ENCODE measurements around the gene ITGB8.
"Not testable (repeated sequence)": the region's sequence is repeated elsewhere in the genome, so short reads cannot be mapped to it uniquely, and the experiment has no call there.

Gene ITGB8

GRCh38 chr7:20330239-20330927 is at the start of gene ITGB8:
ITGB8 (plus strand) TSS chr7:20330900; CDS start chr7:20331807, 907 bp downstream.
- DNase-seq (ENCODE audit: low read depth) = peak; percentile 77

DNA sequence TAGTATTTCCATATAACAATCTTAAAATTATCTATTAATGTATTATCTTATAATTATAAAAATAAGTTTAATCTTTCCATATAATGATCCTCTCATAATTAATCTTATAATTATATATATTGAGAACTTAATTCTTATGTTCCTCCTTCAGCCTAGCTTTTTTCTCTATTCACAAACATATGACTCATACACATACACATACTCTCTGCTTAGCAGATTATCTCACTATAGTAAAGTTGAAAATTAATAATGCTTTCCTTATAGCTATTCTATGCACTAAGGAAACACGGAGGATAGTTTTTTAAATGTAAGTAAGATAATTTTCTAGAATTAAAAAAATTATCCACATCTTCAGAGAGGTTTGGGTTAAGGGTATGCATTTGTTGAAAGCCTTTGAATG is 47.7 kb upstream of the ITGB8 start:
- DNase-seq (ENCODE audit: low read depth) = no peak

DNA sequence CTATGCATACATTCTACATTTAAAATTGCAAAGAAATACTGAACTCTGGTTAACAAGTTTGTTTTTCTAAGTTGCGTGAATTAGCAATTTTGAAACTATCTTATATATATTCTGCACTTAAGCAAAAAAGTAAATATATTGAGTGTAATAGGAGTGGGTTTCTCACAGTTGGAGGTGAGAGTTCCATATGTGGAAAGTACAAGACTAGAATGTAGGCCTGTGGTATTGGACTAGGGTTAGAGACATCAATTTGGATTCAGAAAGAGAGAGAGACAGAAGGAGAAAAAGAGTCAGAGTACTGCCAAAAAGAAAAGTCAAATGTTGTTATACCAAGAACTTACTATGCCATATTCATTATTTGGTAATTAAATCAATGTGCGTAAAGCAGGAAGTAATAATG is 47.3 kb upstream of the ITGB8 start:
- DNase-seq (ENCODE audit: low read depth) = no peak

GRCh38 chr7:20284003-20284770 is 46.5 kb upstream of the ITGB8 start:
- DNase-seq (ENCODE audit: low read depth) = no peak

DNA sequence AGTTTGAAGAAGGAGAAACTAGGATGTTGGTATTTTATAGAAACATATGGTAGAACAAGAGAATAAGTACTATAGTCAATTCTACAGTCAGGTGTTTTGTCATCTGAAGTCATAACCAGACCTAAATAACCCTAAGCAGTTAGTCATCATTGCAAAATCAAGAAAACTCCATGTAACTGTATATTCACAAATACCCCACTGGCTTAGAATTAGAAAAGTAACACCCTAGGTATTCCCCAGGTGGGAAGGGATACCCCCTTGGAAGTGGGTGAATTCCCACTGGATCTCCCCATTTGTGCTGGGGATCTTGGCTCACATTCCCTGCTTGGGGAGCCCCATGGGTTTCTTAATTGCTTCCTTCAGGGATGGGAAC is 45.9 kb upstream of the ITGB8 start:
- no peak for DNase-seq (ENCODE audit: low read depth)

DNA sequence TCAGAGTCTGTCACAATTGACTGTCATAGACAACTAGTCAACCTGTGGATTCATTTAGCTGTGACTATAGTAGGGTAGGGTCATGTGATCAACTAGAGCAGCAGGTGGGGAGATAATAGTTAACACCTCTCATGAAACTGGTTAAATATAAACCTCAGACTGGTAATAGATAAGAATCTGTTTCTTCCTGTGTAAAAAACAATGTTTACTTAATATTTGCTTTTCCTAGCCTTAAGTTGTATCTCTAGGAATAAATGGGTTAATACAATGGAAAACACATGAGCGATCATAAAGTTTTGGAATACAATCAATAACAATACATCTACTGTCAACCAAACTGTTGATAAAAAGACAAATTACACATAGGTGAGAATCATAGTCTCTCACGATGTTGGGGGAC is 43.4 kb upstream of the ITGB8 start:
- no peak for DNase-seq (ENCODE audit: low read depth)

- DNase-seq (ENCODE audit: low read depth) = no peak
Measured at GRCh38 chr7:20288036-20288435, 42.7 kb upstream of the ITGB8 start.

- DNase-seq (ENCODE audit: low read depth) = no peak
Measured at GRCh38 chr7:20290505-20291111, 40.1 kb upstream of the ITGB8 start.

DNA sequence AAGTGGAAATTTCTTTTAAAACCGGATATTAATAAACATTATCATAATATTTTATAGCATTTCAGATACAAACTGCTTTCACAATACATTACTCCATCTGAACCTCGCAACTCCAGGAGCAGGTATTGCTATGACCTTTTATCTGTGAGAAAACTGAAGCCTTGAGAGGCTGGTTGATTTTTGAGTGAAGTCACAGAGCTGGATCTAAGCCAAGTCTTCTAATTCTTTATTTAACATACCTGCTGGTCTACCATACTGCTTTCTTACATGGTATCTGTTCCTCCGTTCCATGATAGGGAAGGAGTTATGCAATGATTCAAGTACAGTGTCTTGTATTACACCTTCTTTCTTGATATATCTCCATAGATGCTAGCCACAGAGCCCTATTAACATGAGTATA is 37.4 kb upstream of the ITGB8 start:
- no peak for DNase-seq (ENCODE audit: low read depth)

GRCh38 chr7:20296444-20296843 is 34.3 kb upstream of the ITGB8 start:
- DNase-seq (ENCODE audit: low read depth) = no peak

DNA sequence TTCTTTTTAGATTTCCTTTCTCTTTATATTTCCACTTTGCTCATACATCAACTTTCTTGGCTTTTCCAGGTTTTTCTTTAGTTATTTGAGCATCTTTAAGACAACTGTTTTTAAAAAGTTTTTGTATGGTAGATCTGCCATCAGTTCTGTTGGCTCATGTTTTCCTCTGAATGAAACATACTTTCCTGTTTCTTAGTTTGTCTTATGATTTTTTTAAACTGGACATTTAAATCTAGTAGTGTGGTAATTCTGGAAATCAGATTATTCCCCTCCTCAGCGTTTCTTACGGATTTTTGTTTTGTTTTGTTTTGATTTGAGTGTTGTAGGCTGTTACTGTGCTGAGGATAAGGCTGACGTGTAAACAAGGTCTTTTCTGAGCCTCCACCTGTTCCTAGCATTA is 33.8 kb upstream of the ITGB8 start:
- no peak for DNase-seq (ENCODE audit: low read depth)

- DNase-seq (ENCODE audit: low read depth) = no peak
Measured at GRCh38 chr7:20298486-20298901, 32.2 kb upstream of the ITGB8 start.

DNA sequence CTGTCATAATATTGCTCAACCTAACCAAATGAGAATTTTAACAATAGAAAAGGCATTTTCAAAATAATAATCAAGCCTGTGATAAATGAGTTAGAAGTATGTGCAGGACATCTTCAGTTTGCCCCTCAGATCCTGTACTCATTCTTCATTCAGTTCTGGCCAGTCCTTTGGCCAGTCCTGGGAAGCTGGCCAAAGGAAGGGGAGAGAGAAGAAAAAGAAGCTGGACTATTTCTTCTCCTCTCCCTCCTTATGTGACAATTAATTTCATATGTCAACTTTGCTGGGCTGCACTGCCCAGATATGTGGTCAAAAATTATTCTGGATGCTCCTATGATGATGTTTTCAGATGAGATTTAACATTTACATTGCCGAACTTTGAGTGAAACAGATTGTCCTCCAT is 31.6 kb upstream of the ITGB8 start:
- peak; percentile 27 for DNase-seq (ENCODE audit: low read depth)

DNA sequence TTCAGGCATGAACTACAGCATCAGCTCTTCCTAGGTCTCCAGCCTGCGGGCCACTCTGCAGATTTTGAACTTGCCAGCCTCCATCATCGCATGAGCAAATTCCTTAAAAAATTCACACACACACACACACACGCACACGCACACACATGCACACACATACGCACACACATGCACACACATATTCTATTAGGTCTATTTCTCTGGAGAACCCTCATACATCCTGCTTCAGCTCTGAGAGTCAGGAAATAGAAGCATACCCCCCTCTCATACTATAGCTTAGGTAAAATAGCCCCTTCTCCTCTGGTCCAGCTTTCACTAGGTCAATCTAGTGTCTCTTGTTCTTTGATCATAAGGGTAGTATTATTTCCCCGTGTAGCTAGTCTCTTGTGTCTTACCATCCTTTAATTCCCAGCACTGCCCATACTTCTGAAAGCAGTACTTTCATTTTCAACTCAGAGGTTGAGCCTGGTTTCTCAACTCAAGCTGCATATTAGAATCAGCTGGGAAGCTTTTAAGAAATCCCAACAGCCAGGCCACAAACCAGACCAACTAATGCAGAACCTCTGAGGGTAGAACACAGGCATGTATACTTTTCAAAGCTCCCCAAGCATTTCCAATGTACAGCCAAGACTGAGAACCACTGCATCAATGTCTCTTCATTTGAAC is 30.9 kb upstream of the ITGB8 start:
- peak; percentile 69 for DNase-seq (ENCODE audit: low read depth)

GRCh38 chr7:20301311-20301939 is 29.3 kb upstream of the ITGB8 start:
- peak; percentile 5 for DNase-seq (ENCODE audit: low read depth)

- not testable (repeated sequence) for DNase-seq (ENCODE audit: low read depth)
Measured at GRCh38 chr7:20302300-20302699, 28.4 kb upstream of the ITGB8 start.

- no peak for DNase-seq (ENCODE audit: low read depth)
Measured at GRCh38 chr7:20302891-20303290, 27.8 kb upstream of the ITGB8 start.

DNA sequence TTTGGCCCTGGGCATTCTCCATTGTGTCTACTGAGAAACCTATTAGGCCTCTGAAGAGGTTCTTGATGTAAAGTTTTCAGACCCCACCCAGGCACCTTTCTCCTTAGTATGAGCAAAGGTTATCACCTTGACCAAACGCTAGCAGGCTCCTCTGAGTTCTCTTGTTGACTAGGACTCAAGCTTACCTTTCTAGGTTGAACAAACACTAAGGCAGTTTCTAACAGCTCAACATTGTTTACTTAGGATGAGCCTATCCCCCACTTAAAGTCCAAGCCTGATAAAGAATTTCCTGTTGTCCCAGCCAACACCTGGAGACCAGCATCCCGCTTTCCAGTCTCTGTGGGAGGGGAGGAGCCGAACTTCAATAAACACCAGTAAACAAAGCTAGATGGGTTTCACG is 26.3 kb upstream of the ITGB8 start:
- DNase-seq (ENCODE audit: low read depth) = no peak

GRCh38 chr7:20305726-20306125 is 25.0 kb upstream of the ITGB8 start:
- no peak for DNase-seq (ENCODE audit: low read depth)

DNA sequence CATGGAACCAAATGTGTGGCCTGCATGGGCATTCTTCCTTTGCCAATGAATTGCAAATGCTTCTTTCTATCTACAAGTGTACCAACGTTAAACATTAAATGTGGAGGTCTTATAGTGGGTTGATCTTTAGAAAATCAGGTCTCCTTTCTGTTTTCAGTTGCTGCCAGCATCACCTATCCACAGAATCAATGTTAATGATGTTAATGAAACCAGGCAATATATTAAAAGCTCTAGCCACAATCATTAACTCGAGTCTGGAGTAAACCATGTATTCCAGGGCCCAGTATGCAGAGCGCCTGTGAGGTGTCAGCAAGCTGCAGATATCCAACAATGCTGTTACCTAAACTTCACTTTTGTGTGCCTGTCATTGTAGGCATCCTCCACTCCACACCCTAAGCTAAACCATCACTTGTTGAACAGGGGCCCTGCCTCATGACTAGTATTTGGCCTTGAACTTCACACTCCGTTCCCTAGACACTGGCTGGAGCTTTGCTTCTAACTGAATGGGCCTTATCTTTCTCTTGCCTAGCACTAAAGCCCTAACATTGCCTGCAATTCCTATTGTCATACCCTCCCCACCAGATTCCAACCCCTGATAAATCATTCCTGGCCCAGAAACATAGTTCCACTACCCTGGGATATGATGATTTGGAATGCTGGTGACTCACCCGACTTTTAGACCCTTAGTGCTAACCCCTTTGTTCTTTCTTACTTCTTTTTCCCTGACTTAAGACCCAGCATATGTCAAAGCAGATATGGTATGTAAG is 24.3 kb upstream of the ITGB8 start:
- no peak for DNase-seq (ENCODE audit: low read depth)

GRCh38 chr7:20307119-20307518 is 23.6 kb upstream of the ITGB8 start:
- DNase-seq (ENCODE audit: low read depth) = peak; percentile 30
